NK-92 (cell line): ENCODE measurements around the gene CREB3.

Experiments used
- DNase-seq: peaks from one replicate; lab custom pipeline; 2025; ENCODE audit not compliant: unreplicated experiment; lab: John Stamatoyannopoulos, UW

CREB3 gene

DNA sequence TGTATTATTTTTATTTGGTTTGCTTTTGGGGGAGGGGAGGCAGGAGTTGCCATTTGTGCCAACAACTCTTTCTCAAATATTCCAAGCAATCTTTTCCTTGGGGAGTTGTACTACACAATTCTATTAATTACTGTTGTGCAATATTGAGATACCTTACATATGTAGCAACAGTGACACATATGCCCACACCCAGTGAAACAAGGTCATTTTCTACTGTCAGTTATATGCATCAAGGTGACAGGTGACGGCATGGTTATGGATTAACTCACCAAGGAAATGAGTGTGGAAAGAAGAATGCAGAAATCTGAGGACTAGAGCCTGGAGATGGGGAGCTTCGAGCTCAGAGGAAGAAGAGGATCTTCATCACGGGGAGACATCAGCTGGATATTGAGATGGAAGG lies 39.5 kb downstream of the CREB3 start:
- no peak for DNase-seq

DNA sequence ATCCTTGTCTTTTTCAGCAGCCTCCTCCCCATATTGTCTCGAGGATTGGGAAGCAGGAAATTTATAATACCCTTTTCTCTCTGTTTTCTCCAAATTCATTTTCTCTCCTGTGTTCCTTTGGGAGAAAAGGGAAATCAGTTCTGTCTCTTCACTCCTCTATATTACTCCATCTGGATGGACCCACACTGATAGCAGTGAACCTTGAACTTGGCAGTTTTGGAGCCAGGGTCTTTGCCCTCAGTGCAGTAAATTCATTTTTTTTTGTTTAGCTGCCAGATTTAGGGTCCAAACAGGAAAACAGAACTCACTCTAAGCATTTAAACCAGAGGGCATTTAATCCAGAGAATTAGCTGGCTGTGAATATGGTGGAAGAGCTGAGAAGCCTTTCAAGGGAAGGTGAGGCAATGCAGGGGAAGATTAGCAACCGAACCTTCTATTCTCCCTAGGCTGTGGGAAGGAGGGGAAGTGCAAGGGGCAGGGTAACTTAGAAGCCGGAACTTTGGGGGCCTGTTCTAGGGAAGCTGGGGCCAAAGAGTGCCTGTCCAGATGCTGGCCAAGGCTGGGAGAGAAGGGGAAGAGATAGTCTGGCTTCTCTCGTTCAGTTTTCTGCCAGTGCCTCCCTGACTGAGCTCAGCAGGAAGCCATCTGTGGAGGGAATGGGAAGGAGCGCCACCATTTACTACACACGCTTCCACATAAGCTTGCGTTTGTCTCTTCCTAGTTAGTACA lies 42.6 kb downstream of the CREB3 start:
- no peak for DNase-seq

DNA sequence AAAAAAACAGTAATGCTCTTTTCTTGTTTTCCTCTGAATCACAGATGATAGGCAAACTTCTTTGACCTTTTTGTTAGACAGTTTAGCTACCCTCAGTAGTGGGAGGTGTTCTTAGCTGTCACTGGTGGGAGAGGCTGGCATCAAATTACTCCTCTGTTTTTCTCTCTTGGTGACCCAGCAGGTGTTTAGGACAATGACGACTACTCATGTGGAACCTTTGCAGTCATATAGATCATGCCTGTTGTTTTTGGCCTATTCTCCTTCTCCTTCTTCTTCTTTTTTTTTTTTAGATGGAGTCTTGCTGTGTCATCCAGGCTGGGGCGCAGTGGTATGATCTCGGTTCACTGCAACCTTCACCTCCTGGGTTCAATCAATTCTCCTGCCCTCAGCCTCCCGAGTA lies 43.6 kb downstream of the CREB3 start:
- DNase-seq = no peak

DNA sequence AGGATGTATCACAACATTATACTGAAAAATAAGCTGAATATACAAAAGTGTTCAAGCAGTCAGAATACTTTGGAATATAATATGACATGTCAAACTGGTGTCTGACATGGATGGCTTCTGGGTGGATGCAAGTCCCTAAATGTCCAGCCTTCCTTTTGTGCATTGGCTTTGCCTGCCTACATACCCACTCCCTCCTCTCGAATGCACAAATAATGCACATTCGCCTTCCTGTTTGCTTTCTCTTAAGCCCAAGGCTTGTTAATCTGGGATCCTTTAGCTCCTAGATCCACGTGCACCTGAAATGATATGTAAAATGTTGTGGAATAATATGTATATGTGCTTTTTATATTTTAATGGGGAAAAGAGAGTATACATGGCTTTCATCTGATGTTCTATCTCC lies 46.0 kb downstream of the CREB3 start:
- DNase-seq = no peak

DNA sequence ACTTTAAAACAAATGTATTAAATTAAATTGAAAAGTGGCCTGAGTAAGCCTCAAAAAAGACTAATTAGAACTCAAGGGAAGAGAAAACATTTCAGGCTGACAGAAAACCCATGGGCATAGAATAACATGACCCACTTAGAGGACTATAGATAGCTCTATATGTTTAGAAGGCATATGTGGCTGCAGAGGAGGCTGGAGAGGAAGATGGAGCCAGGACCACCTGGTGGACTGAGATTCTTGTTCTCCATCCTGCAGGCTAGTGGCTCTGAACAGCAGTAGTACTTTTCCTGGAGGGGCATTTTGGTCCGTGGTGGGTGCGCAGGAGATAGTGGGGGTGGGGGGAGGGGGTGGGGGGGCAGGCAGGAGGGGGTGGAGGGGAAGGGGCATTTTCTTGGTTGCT lies 48.6 kb downstream of the CREB3 start:
- DNase-seq = no peak

DNA sequence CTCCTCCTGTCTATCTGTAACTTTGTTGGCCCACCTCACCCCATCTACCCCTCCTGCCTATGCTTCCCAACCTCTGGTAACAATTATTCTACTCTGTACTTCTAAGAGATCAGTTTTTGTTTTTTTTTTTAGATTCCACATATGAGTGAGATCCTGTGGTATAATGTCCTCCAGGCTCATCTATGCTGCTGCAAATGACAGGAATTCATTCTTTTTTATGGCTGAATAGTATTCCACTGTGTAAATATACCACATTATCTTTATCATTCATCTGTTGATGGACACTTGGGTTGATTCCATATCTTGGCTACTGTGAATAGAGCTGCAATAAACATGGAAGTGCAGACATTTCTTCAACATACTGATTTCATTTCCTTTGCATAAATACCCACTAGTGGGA lies 51.0 kb downstream of the CREB3 start:
- no peak for DNase-seq
